CD14-positive monocyte (primary cell): ENCODE data around the gene CTNNA2. TPM values are rescaled to one million over a fixed set of nuclear protein-coding genes. Genes with fewer than 3 reads are reported as not detected.

Experiments used
- DNase-seq, 3 donors: peaks; one replicate each; pipeline ENCODE4 v3.0.0-alpha.2; 2011 to 2022
- H2AFZ ChIP-seq: 2 replicates; pipeline ENCODE4 v1.6.0; 2012; ENCODE audit warnings: mild to moderate bottlenecking, low read depth, low read length, inconsistent platforms; ENCODE audit not compliant: insufficient read depth, poor library complexity, severe bottlenecking
- H3K27ac ChIP-seq, 2 donors: 1 replicate in 1 of 2; 2 replicates in 1 of 2; pipeline ENCODE4 v1.5.1; 2012 to 2013; ENCODE audit warnings: low read length in 2 of 2, control low read depth in 1 of 2, inconsistent platforms in 1 of 2, low read depth in 1 of 2, mild to moderate bottlenecking in 1 of 2
- H3K27me3 ChIP-seq, 2 donors: one replicate each; pipeline versions ENCODE4 v1.6.0 to v1.6.1; 2011 to 2013; ENCODE audit warnings: low read length in 2 of 2; ENCODE audit not compliant: control insufficient read depth in 2 of 2, insufficient read depth in 2 of 2
- H3K36me3 ChIP-seq, 2 donors: replicated peaks in 1 of 2; 1 replicate in 1 of 2; 2 replicates in 1 of 2; pipeline versions ENCODE4 v1.5.1 to v1.6.1; 2012 to 2013; ENCODE audit warnings: low read length in 2 of 2, control low read depth in 1 of 2, inconsistent platforms in 1 of 2, mild to moderate bottlenecking in 1 of 2; ENCODE audit not compliant: insufficient read depth in 2 of 2, control insufficient read depth in 1 of 2
- H3K4me1 ChIP-seq, 2 donors: 1 replicate in 1 of 2; 2 replicates in 1 of 2; pipeline versions ENCODE4 v1.5.1 to v1.6.1; 2012 to 2013; ENCODE audit warnings: low read length in 2 of 2, control low read depth in 1 of 2, inconsistent platforms in 1 of 2, mild to moderate bottlenecking in 1 of 2, moderate library complexity in 1 of 2; ENCODE audit not compliant: insufficient read depth in 2 of 2, control insufficient read depth in 1 of 2
- H3K4me2 ChIP-seq: replicated peaks from 2 replicates; pipeline ENCODE3; 2012; ENCODE audit warnings: low read length, moderate library complexity, mild to moderate bottlenecking; ENCODE audit not compliant: poor library complexity, severe bottlenecking; ENCODE audit errors: extremely low read depth
- H3K4me3 ChIP-seq, 3 experiments: fragments of 200-600 bp in 1 of 3; sonication (generic) in 1 of 3; replicated peaks in 1 of 3; 1 replicate in 2 of 3; 2 replicates in 1 of 3; pipeline ENCODE4 v1.5.1; 2011 to 2013; ENCODE audit warnings: low read length in 3 of 3, mild to moderate bottlenecking in 3 of 3, control low read depth in 2 of 3, low read depth in 2 of 3, inconsistent platforms in 1 of 3, moderate library complexity in 1 of 3
- H3K79me2 ChIP-seq: 2 replicates; pipeline ENCODE4 v1.6.0; 2012; ENCODE audit warnings: mild to moderate bottlenecking, control low read depth, inconsistent platforms, low read length, moderate library complexity; ENCODE audit not compliant: insufficient read depth
- H3K9ac ChIP-seq: 2 replicates; pipeline ENCODE4 v1.6.0; 2017; ENCODE audit warnings: low read length, mild to moderate bottlenecking; ENCODE audit not compliant: insufficient read depth, poor library complexity, severe bottlenecking
- H3K9me3 ChIP-seq, 2 donors: replicated peaks in 1 of 2; 1 replicate in 1 of 2; 2 replicates in 1 of 2; pipeline versions ENCODE4 v1.5.1 to v1.6.1; 2012 to 2013; ENCODE audit warnings: low read length in 2 of 2, control low read depth in 1 of 2; ENCODE audit not compliant: control insufficient read depth in 1 of 2, insufficient read depth in 1 of 2
- H4K20me1 ChIP-seq: 2 replicates; pipeline ENCODE4 v1.6.0; 2012; ENCODE audit warnings: mild to moderate bottlenecking, low read length, control low read depth, moderate library complexity; ENCODE audit not compliant: insufficient read depth
- H3K27ac Mint-ChIP-seq, 7 donors: one replicate each; pipeline ENCODE4 v1.8.0; 2020; ENCODE audit warnings: mild to moderate bottlenecking in 7 of 7, mixed read lengths in 7 of 7, moderate library complexity in 6 of 7, inconsistent platforms in 2 of 7
- H3K27me3 Mint-ChIP-seq, 3 donors: one replicate each; pipeline ENCODE4 v1.8.0; 2021 to 2022; ENCODE audit warnings: low read depth in 3 of 3, mild to moderate bottlenecking in 3 of 3, mixed read lengths in 3 of 3, moderate library complexity in 3 of 3, inconsistent platforms in 1 of 3
- H3K36me3 Mint-ChIP-seq, 2 donors: one replicate each; pipeline ENCODE4 v1.8.0; 2020; ENCODE audit warnings: mixed read lengths in 2 of 2, inconsistent platforms in 1 of 2, mild to moderate bottlenecking in 1 of 2
- H3K4me1 Mint-ChIP-seq: one replicate; pipeline ENCODE4 v1.8.0; 2020; ENCODE audit warnings: mild to moderate bottlenecking, mixed read lengths
- H3K4me3 Mint-ChIP-seq, 2 donors: one replicate each; pipeline ENCODE4 v1.8.0; 2020; ENCODE audit warnings: mild to moderate bottlenecking in 2 of 2, mixed read lengths in 2 of 2, moderate library complexity in 1 of 2
- H3K9me3 Mint-ChIP-seq, 7 donors: one replicate each; pipeline ENCODE4 v1.8.0; 2020 to 2022; ENCODE audit warnings: mixed read lengths in 7 of 7, mild to moderate bottlenecking in 6 of 7, moderate library complexity in 6 of 7, inconsistent platforms in 2 of 7
- CTCF ChIP-seq: fragments of 200-600 bp; IDR thresholded peaks from one replicate; pipeline ENCODE4 v1.8.0; 2022; ENCODE audit warnings: antibody characterized with exemption, mild to moderate bottlenecking
- WGBS: methylation state at CpG from one replicate; pipeline ENCODE4 v1.1.5; 2013; ENCODE audit warnings: missing lambda C conversion rate; ENCODE audit not compliant: insufficient coverage; 5-methylcytosine and 5-hydroxymethylcytosine counted together
- intact Hi-C, 2 donors: fragments of 100-400 bp; cut with micrococcal nuclease; formaldehyde crosslinking; loops; one replicate each; pipeline versions ENCODE4 v1.15.0 to v1.15.1; 2023
- polyA plus RNA-seq, 3 donors: library from polyadenylated mRNA; depleted of rRNA in 1 of 3; unstranded in 2 of 3; stranded (reverse) in 1 of 3; fragments of 300-500 nt in 2 of 3; fragments of >200 nt in 1 of 3; fragmentation: Illumina TruSeq in 2 of 3; gene quantifications; 1 replicate in 2 of 3; 2 replicates in 1 of 3; pipeline ENCODE4 v1.2.3, GENCODE V29; 2012 to 2021

The CTNNA2 gene
- polyA plus RNA-seq, 3 donors = not detected

- Histone ChIP-seq H3K9me3 (no peaks in the 10 kb centered on the region), H3K79me2 (no peaks in the 10 kb centered on the region), H3K27ac (no peak overlapping the region), H4K20me1 (no peaks in the 10 kb centered on the region), H2AFZ (no peak overlapping the region), H3K4me3 (no peak overlapping the region), H3K4me2 (no peak overlapping the region), H3K4me1 (no peaks in the 10 kb centered on the region), H3K9ac (no peak overlapping the region), H3K27me3 (no peaks in the 10 kb centered on the region), H3K36me3 (no peaks in the 10 kb centered on the region)
- peaks cover 0 to 3% (median 0%) of the 10 kb centered on the region in 7 donors for H3K9me3 Mint-ChIP-seq
- no peak overlapping the region for H3K4me3 Mint-ChIP-seq
- no peaks in the 10 kb centered on the region for H3K4me1 Mint-ChIP-seq
- H3K27ac Mint-ChIP-seq = no peak overlapping the region
- no peak for TF ChIP-seq CTCF
- no peaks in the 10 kb centered on the region for H3K36me3 Mint-ChIP-seq
- peaks cover 0 to 7% (median 0%) of the 10 kb centered on the region in 3 donors for H3K27me3 Mint-ChIP-seq
- intact Hi-C loops = no loop called here
- 0% methylated on average over 1 of the region's 10 CpGs for WGBS
- no peak for DNase-seq
Observed at GRCh38 chr2:79860228-79861058, 347.6 kb downstream of the CTNNA2 start.

GRCh38 chr2:79861059-79861374, 348.2 kb downstream of the CTNNA2 start:
- Histone ChIP-seq H2AFZ (no peak overlapping the region), H3K27me3 (no peaks in the 10 kb centered on the region), H3K4me1 (no peaks in the 10 kb centered on the region), H3K9me3 (no peaks in the 10 kb centered on the region), H3K9ac (no peak overlapping the region), H3K27ac (no peak overlapping the region), H3K36me3 (no peaks in the 10 kb centered on the region), H3K4me3 (no peak overlapping the region), H3K4me2 (no peak overlapping the region), H3K79me2 (no peaks in the 10 kb centered on the region), H4K20me1 (no peaks in the 10 kb centered on the region)
- H3K27ac Mint-ChIP-seq = no peak overlapping the region
- H3K36me3 Mint-ChIP-seq = no peaks in the 10 kb centered on the region
- no peak for TF ChIP-seq CTCF
- H3K9me3 Mint-ChIP-seq = peaks cover 0 to 3% (median 0%) of the 10 kb centered on the region in 7 donors
- peaks cover 0 to 7% (median 0%) of the 10 kb centered on the region in 3 donors for H3K27me3 Mint-ChIP-seq
- intact Hi-C loops = no loop called here
- H3K4me3 Mint-ChIP-seq = no peak overlapping the region
- H3K4me1 Mint-ChIP-seq = no peaks in the 10 kb centered on the region
- no peak for DNase-seq
- WGBS = no CpG with 5 or more reads among the region's 1 CpG
